ENCODE measurements around the gene OPHN1. TPM values are rescaled to one million over a fixed set of nuclear protein-coding genes. Genes with fewer than 3 reads are reported as not detected.

The OPHN1 gene
- total and polyA plus RNA-seq, 2 donors (not counting 3 experiments of a cell fraction or from before 2014, with no cell fraction given): 3.9 to 6.7 TPM

GRCh38 chrX:68292471-68292870 is 140.8 kb downstream of the OPHN1 start:
- TF ChIP-seq MAX (IDR thresholded peaks at IDR 0.05; ENCODE audit: insufficient read depth, insufficient read length): no peak
- no peak for TF ChIP-seq POLR2AphosphoS5 (IDR thresholded peaks at IDR 0.05; ENCODE audit: insufficient read depth, low read depth, low read length)
- TF ChIP-seq CTCF (IDR thresholded peaks at IDR 0.05; ENCODE audit: extremely low read depth in 1 of 2, insufficient read depth in 1 of 2, low read depth in 1 of 2, low read length in 2 of 2): no peak
- no peak for TF ChIP-seq POLR2A (IDR thresholded peaks at IDR 0.05; ENCODE audit: low read depth, low read length)
- TF ChIP-seq EZH2 (IDR thresholded peaks at IDR 0.05; ENCODE audit: borderline replicate concordance, low read depth, low read length, severe bottlenecking): no peak
- no peak for TF ChIP-seq GATA2 (IDR thresholded peaks at IDR 0.05; ENCODE audit: insufficient read depth, insufficient read length, low read depth, low read length)
- H3K4me1 ChIP-seq (ENCODE audit: control insufficient read depth, extremely low read depth, insufficient read depth, low read length): no peaks in the 10 kb centered on the region
- no peak overlapping the region for H3K27ac ChIP-seq (ENCODE audit: insufficient read depth, low read depth, low read length)
- H4K20me1 ChIP-seq (replicated peaks; ENCODE audit: control insufficient read depth, extremely low read depth, insufficient read depth, low read length): no peaks in the 10 kb centered on the region
- FAIRE-seq: no peak
- H3K9me3 ChIP-seq (replicated peaks; ENCODE audit: control insufficient read depth, insufficient read depth, low read length): no peaks in the 10 kb centered on the region
- POLR2A ChIA-PET: no interaction called here
- DNase-seq (ENCODE audit: low read depth, low spot score): no peak
- H3K79me2 ChIP-seq (ENCODE audit: control insufficient read depth, insufficient read depth, low read length): no peaks in the 10 kb centered on the region
- H3K9me1 ChIP-seq (replicated peaks; ENCODE audit: control insufficient read depth, extremely low read depth, insufficient read depth, low read length): no peaks in the 10 kb centered on the region
- no peak overlapping the region for H3K9ac ChIP-seq (replicated peaks; ENCODE audit: extremely low read depth, insufficient read depth, low read length)
- CTCF ChIA-PET: no interaction called here
- no peak overlapping the region for H3K4me2 ChIP-seq (ENCODE audit: insufficient read depth, low read length)
- H3K36me3 ChIP-seq (ENCODE audit: control insufficient read depth in 2 of 2, extremely low read depth in 1 of 2, insufficient read depth in 2 of 2, low read length in 2 of 2): no peaks in the 10 kb centered on the region
- intact Hi-C loops (cut with micrococcal nuclease): no loop called here
- BruUV-seq (replicated peaks): no TSS peak
- H3K4me3 ChIP-seq (replicated peaks in 1 of 3; ENCODE audit: insufficient read depth in 1 of 3, low read depth in 1 of 3, low read length in 3 of 3): no peak overlapping the region
- H2AFZ ChIP-seq (ENCODE audit: low read depth, low read length): no peak overlapping the region
- H3K27me3 ChIP-seq (ENCODE audit: control insufficient read depth in 2 of 2, insufficient read depth in 2 of 2, low read length in 2 of 2): no peaks in the 10 kb centered on the region
- dilution Hi-C loops (cut with MboI; ENCODE audit: extremely low pct_ligation_motif_present, low sequenced_read_pairs): no loop called here

GRCh38 chrX:68288127-68288526 is 145.2 kb downstream of the OPHN1 start:
- Histone ChIP-seq H3K9me1 (replicated peaks; ENCODE audit: control insufficient read depth, extremely low read depth, insufficient read depth, low read length) (no peaks in the 10 kb centered on the region), H3K36me3 (ENCODE audit: control insufficient read depth in 2 of 2, extremely low read depth in 1 of 2, insufficient read depth in 2 of 2, low read length in 2 of 2) (no peaks in the 10 kb centered on the region), H3K4me3 (replicated peaks in 1 of 3; ENCODE audit: insufficient read depth in 1 of 3, low read depth in 1 of 3, low read length in 3 of 3) (no peak overlapping the region), H2AFZ (ENCODE audit: low read depth, low read length) (no peak overlapping the region), H3K9me3 (replicated peaks; ENCODE audit: control insufficient read depth, insufficient read depth, low read length) (no peaks in the 10 kb centered on the region), H3K27ac (ENCODE audit: insufficient read depth, low read depth, low read length) (no peak overlapping the region), H3K4me1 (ENCODE audit: control insufficient read depth, extremely low read depth, insufficient read depth, low read length) (peaks cover 3% of the 10 kb centered on the region), H4K20me1 (replicated peaks; ENCODE audit: control insufficient read depth, extremely low read depth, insufficient read depth, low read length) (no peaks in the 10 kb centered on the region), H3K79me2 (ENCODE audit: control insufficient read depth, insufficient read depth, low read length) (no peaks in the 10 kb centered on the region), H3K27me3 (ENCODE audit: control insufficient read depth in 2 of 2, insufficient read depth in 2 of 2, low read length in 2 of 2) (no peaks in the 10 kb centered on the region), H3K9ac (replicated peaks; ENCODE audit: extremely low read depth, insufficient read depth, low read length) (no peak overlapping the region), H3K4me2 (ENCODE audit: insufficient read depth, low read length) (no peak overlapping the region)
- DNase-seq (ENCODE audit: low read depth, low spot score) (no peak), FAIRE-seq (no peak)
- CTCF ChIA-PET: no interaction called here
- POLR2A ChIA-PET: no interaction called here
- TF ChIP-seq FOS (IDR thresholded peaks at IDR 0.05; ENCODE audit: borderline replicate concordance, insufficient read depth, low read length): no peak
- no peak for TF ChIP-seq MYC (IDR thresholded peaks at IDR 0.05; ENCODE audit: low read depth, low read length)
- no peak for TF ChIP-seq GATA2 (IDR thresholded peaks at IDR 0.05; ENCODE audit: insufficient read depth, insufficient read length, low read depth, low read length)
- TF ChIP-seq POLR2AphosphoS5 (IDR thresholded peaks at IDR 0.05; ENCODE audit: insufficient read depth, low read depth, low read length): no peak
- TF ChIP-seq CTCF (IDR thresholded peaks at IDR 0.05; ENCODE audit: extremely low read depth in 1 of 2, insufficient read depth in 1 of 2, low read depth in 1 of 2, low read length in 2 of 2): no peak
- TF ChIP-seq JUN (IDR thresholded peaks at IDR 0.05; ENCODE audit: borderline replicate concordance, insufficient read depth, insufficient read length, low read depth): no peak
- no peak for TF ChIP-seq POLR2A (IDR thresholded peaks at IDR 0.05; ENCODE audit: low read depth, low read length)
- TF ChIP-seq EZH2 (IDR thresholded peaks at IDR 0.05; ENCODE audit: borderline replicate concordance, low read depth, low read length, severe bottlenecking): no peak
- TF ChIP-seq MAX (IDR thresholded peaks at IDR 0.05; ENCODE audit: insufficient read depth, insufficient read length): no peak
- intact Hi-C loops (cut with micrococcal nuclease): no loop called here
- no TSS peak for BruUV-seq (replicated peaks)
- dilution Hi-C loops (cut with MboI; ENCODE audit: extremely low pct_ligation_motif_present, low sequenced_read_pairs): no loop called here

Data from endothelial cell of umbilical vein (primary cell).